WTC11 (cell line): Measurements from ENCODE around the gene KHK. TPM values are rescaled to one million over a fixed set of nuclear protein-coding genes. Genes with fewer than 3 reads are reported as not detected.

Experiments used
- ATAC-seq: fragments of 200-7000 bp; cut with Tn5 transposase; 2 replicates; pipeline ENCODE4 v1.10.0; 2021; ENCODE audit warnings: mild to moderate bottlenecking, moderate library complexity
- CTCF ChIA-PET: fragments of 300-600 bp; sonication (Branson Sonifier 250); formaldehyde crosslinking; loops from one replicate; lab custom pipeline; 2021; ENCODE audit warnings: antibody characterized with exemption; lab: Charles Lee
- POLR2A ChIA-PET: fragments of 350-600 bp; sonication (Branson Sonifier 250); formaldehyde crosslinking; loops from one replicate; lab custom pipeline; 2021; ENCODE audit warnings: antibody characterized with exemption; lab: Charles Lee
- DNase-seq: peaks from one replicate; pipeline ENCODE4 v3.0.0; 2021; ENCODE audit warnings: low spot score
- H3K27ac Mint-ChIP-seq: 2 replicates; pipeline ENCODE4 v1.8.0; 2021; ENCODE audit warnings: mixed read lengths
- H3K27me3 Mint-ChIP-seq: 2 replicates; pipeline ENCODE4 v1.8.0; 2021; ENCODE audit warnings: low read depth, mild to moderate bottlenecking, moderate library complexity, mixed read lengths
- H3K36me3 Mint-ChIP-seq: 2 replicates; pipeline ENCODE4 v1.8.0; 2021; ENCODE audit warnings: mixed read lengths
- H3K4me1 Mint-ChIP-seq: 2 replicates; pipeline ENCODE4 v1.8.0; 2022; ENCODE audit warnings: mixed read lengths
- H3K4me3 Mint-ChIP-seq: 2 replicates; pipeline ENCODE4 v1.8.0; 2021; ENCODE audit warnings: mild to moderate bottlenecking, moderate library complexity, mixed read lengths
- H3K9me3 Mint-ChIP-seq: 2 replicates; pipeline ENCODE4 v1.8.0; 2021; ENCODE audit warnings: mixed read lengths
- AR ChIP-seq: fragments of 250-450 bp; sonication (Bioruptor Pico); IDR thresholded peaks from 2 replicates; pipeline ENCODE4 v1.9.0; 2021; ENCODE audit warnings: mild to moderate bottlenecking
- ATF6 ChIP-seq: sonication (generic); formaldehyde crosslinking; IDR thresholded peaks from 2 replicates; pipeline ENCODE4 v1.8.1; 2023; ENCODE audit warnings: mild to moderate bottlenecking, missing genetic modification reagents
- E2F4 ChIP-seq: sonication (generic); formaldehyde crosslinking; IDR thresholded peaks from 2 replicates; pipeline ENCODE4 v1.8.1; 2022; ENCODE audit warnings: low read depth, mild to moderate bottlenecking, moderate library complexity, missing genetic modification reagents, borderline replicate concordance
- E2F5 ChIP-seq: sonication (generic); formaldehyde crosslinking; IDR thresholded peaks from 2 replicates; pipeline ENCODE4 v1.8.1; 2022; ENCODE audit warnings: mild to moderate bottlenecking, moderate library complexity, missing genetic modification reagents
- EMX1 ChIP-seq: fragments of 250-450 bp; sonication (Bioruptor Pico); IDR thresholded peaks from 2 replicates; pipeline ENCODE4 v1.8.0; 2021; ENCODE audit warnings: mild to moderate bottlenecking
- FOXK1 ChIP-seq: sonication (generic); formaldehyde crosslinking; IDR thresholded peaks from 2 replicates; pipeline ENCODE4 v1.8.0; 2022; ENCODE audit warnings: mild to moderate bottlenecking, moderate library complexity, missing genetic modification reagents
- FOXP4 ChIP-seq: sonication (generic); formaldehyde crosslinking; IDR thresholded peaks from 2 replicates; pipeline ENCODE4 v1.8.0; 2022; ENCODE audit warnings: mild to moderate bottlenecking, missing genetic modification reagents
- HMGXB4 ChIP-seq: sonication (generic); formaldehyde crosslinking; IDR thresholded peaks from 2 replicates; pipeline ENCODE4 v1.8.1; 2023; ENCODE audit warnings: mild to moderate bottlenecking, moderate library complexity, missing genetic modification reagents
- KAT7 ChIP-seq: sonication (generic); formaldehyde crosslinking; IDR thresholded peaks from 2 replicates; pipeline ENCODE4 v1.8.1; 2023; ENCODE audit warnings: missing genetic modification reagents, mild to moderate bottlenecking, borderline replicate concordance
- RELA ChIP-seq: sonication (generic); formaldehyde crosslinking; IDR thresholded peaks from 2 replicates; pipeline ENCODE4 v1.8.1; 2022; ENCODE audit warnings: missing genetic modification reagents, mild to moderate bottlenecking, borderline replicate concordance
- TEAD4 ChIP-seq: sonication (generic); formaldehyde crosslinking; IDR thresholded peaks from 2 replicates; pipeline ENCODE4 v1.8.0; 2022; ENCODE audit warnings: mild to moderate bottlenecking, missing genetic modification reagents
- USF1 ChIP-seq: sonication (generic); formaldehyde crosslinking; IDR thresholded peaks from 2 replicates; pipeline ENCODE4 v1.8.0; 2022; ENCODE audit warnings: mild to moderate bottlenecking, missing genetic modification reagents
- USF2 ChIP-seq: sonication (generic); formaldehyde crosslinking; IDR thresholded peaks from 2 replicates; pipeline ENCODE4 v1.8.1; 2023; ENCODE audit warnings: mild to moderate bottlenecking, missing genetic modification reagents, moderate library complexity
- ZBTB43 ChIP-seq: sonication (generic); formaldehyde crosslinking; IDR thresholded peaks from 2 replicates; pipeline ENCODE4 v1.8.1; 2023; ENCODE audit warnings: mild to moderate bottlenecking, missing genetic modification reagents
- ZNF263 ChIP-seq: sonication (generic); formaldehyde crosslinking; IDR thresholded peaks from 2 replicates; pipeline ENCODE4 v1.8.1; 2022; ENCODE audit warnings: low read depth, mild to moderate bottlenecking, moderate library complexity, missing genetic modification reagents
- ZNF281 ChIP-seq: sonication (generic); formaldehyde crosslinking; IDR thresholded peaks from 2 replicates; pipeline ENCODE4 v1.8.0; 2023; ENCODE audit warnings: mild to moderate bottlenecking, missing genetic modification reagents
- ZNF416 ChIP-seq: fragments of 250-450 bp; sonication (Bioruptor Pico); IDR thresholded peaks from 2 replicates; pipeline ENCODE4 v1.9.0; 2021; ENCODE audit warnings: mild to moderate bottlenecking, inconsistent platforms
- total RNA-seq: library from RNA; stranded (reverse); gene quantifications from 3 replicates; pipeline ENCODE4 v1.2.3, GENCODE V29; 2021

The KHK gene
- total RNA-seq, 1 experiment from 2014 or later, result 17.4 TPM

- Mint-ChIP-seq H3K27ac (no peak overlapping the region), H3K27me3 (peaks cover 23% of the 10 kb centered on the region), H3K4me1 (peaks cover 21% of the 10 kb centered on the region), H3K4me3 (peak overlapping the region; percentile 70), H3K9me3 (no peaks in the 10 kb centered on the region), H3K36me3 (no peaks in the 10 kb centered on the region)
- ChIA-PET POLR2A (interaction anchor here (0.6 to 2.4 kb wide), 3 partner anchors 14 to 186 kb away, joined by 3 to 9 read pairs (median 9); partner anchors contain the start of genes AGBL5 and OST4), CTCF (interaction anchor here (0.7 to 6.4 kb wide), 25 partner anchors 7 to 217 kb away, joined by 3 to 50 read pairs (median 4); partner anchors contain the start of genes ABHD1, AGBL5, EMILIN1 and OST4)
- DNase-seq, result peak; percentile 97
- peak; percentile 81 for ATAC-seq
- TF ChIP-seq HMGXB4 (CRISPR knock-in tag) (peak; percentile 90; the same call in 1 of the 2 replicates), RELA (CRISPR knock-in tag) (no peak), USF1 (CRISPR knock-in tag) (peak; percentile 70), ZNF416 (CRISPR knock-in tag) (no peak), ZBTB43 (CRISPR knock-in tag) (0 out of 2 replicates have a peak, but pooled peaks have one; percentile 64), ZNF281 (0 out of 2 replicates have a peak, but pooled peaks have one; percentile 19), EMX1 (CRISPR knock-in tag) (0 out of 2 replicates have a peak, but pooled peaks have one; percentile 23), E2F4 (CRISPR knock-in tag) (peak; percentile 92), AR (CRISPR knock-in tag) (no peak), ATF6 (CRISPR knock-in tag) (no peak), KAT7 (CRISPR knock-in tag) (no peak), TEAD4 (no peak), E2F5 (peak; percentile 99), FOXK1 (peak; percentile 78), ZNF263 (0 out of 2 replicates have a peak, but pooled peaks have one; percentile 26), FOXP4 (peak; percentile 93), USF2 (CRISPR knock-in tag) (peak; percentile 87)
Observed at GRCh38 chr2:27086090-27086723, 365 bp upstream of the KHK start.
